Measurements from ENCODE around the gene FST. TPM values are rescaled to one million over a fixed set of nuclear protein-coding genes. Genes with fewer than 3 reads are reported as not detected.

The FST gene
- total and polyA plus RNA-seq, 2 of the 13 experiments (the other 11 are each of a cell fraction or from before 2014, with no cell fraction given), result 38.6 to 136 TPM

GRCh38 chr5:53464722-53465121 lies 15.7 kb upstream of the FST start (continued):
- TF ChIP-seq ZNF318 (CRISPR knock-in tag; IDR thresholded peaks at IDR 0.05), result no peak
- TF ChIP-seq ZNF780A (CRISPR knock-in tag; IDR thresholded peaks at IDR 0.05), result no peak
- TF ChIP-seq ISX (CRISPR knock-in tag; conservative IDR thresholded peaks at IDR 0.05), result no peak
- peak; percentile 53; the same call in 1 of the 2 replicates for TF ChIP-seq GMEB1 (CRISPR knock-in tag; IDR thresholded peaks at IDR 0.05; ENCODE audit: borderline replicate concordance)
- TF ChIP-seq ZNF180 (CRISPR knock-in tag; IDR thresholded peaks at IDR 0.05; ENCODE audit: borderline replicate concordance, low read depth), result no peak
- TF ChIP-seq ZNF407 (CRISPR knock-in tag; IDR thresholded peaks at IDR 0.05; ENCODE audit: not compliant biosample characterization), result no peak
- peak; percentile 96 for TF ChIP-seq CEBPB (IDR thresholded peaks at IDR 0.05; ENCODE audit: borderline replicate concordance, low read depth, low read length)
- TF ChIP-seq GRHL1 (CRISPR knock-in tag; conservative IDR thresholded peaks at IDR 0.05), result no peak

Data from HepG2 (cell line).